ENCODE data around the gene CAV3.
"Not testable (repeated sequence)": the region's sequence is repeated elsewhere in the genome, so short reads cannot be mapped to it uniquely, and the experiment has no call there.

The CAV3 gene

GRCh38 chr3:8733332-8734094, at the start of gene CAV3:
Gene CAV3 (plus strand): TSS chr3:8733802. CDS start chr3:8733877, 75 bp downstream.
- no peak for DNase-seq

GRCh38 chr3:8684992-8685391, 48.6 kb upstream of the CAV3 start:
- DNase-seq = not testable (repeated sequence)

GRCh38 chr3:8691295-8691694, 42.3 kb upstream of the CAV3 start:
- DNase-seq = not testable (repeated sequence)

GRCh38 chr3:8702560-8702959, 31.0 kb upstream of the CAV3 start:
- no peak for DNase-seq

GRCh38 chr3:8705575-8705974, 28.0 kb upstream of the CAV3 start:
- DNase-seq = no peak

GRCh38 chr3:8709287-8709686, 24.3 kb upstream of the CAV3 start:
- no peak for DNase-seq

GRCh38 chr3:8709801-8710507, 23.6 kb upstream of the CAV3 start:
- DNase-seq = no peak

GRCh38 chr3:8712045-8712907, 21.3 kb upstream of the CAV3 start:
- no peak for DNase-seq

- no peak for DNase-seq
Observed at GRCh38 chr3:8712908-8713255, 20.7 kb upstream of the CAV3 start.

- DNase-seq = no peak
Observed at GRCh38 chr3:8713901-8714759, 19.5 kb upstream of the CAV3 start.

GRCh38 chr3:8715757-8716156, 17.8 kb upstream of the CAV3 start:
- not testable (repeated sequence) for DNase-seq

- DNase-seq = no peak
Observed at GRCh38 chr3:8722808-8723207, 10.8 kb upstream of the CAV3 start.

GRCh38 chr3:8723612-8724011, 10.0 kb upstream of the CAV3 start:
- no peak for DNase-seq

GRCh38 chr3:8724108-8724752, 9.4 kb upstream of the CAV3 start:
- DNase-seq = no peak

- DNase-seq = no peak
Observed at GRCh38 chr3:8727605-8728512, 5.7 kb upstream of the CAV3 start.

GRCh38 chr3:8729479-8729878, 4.1 kb upstream of the CAV3 start:
- DNase-seq = no peak

GRCh38 chr3:8730656-8731055, 2.9 kb upstream of the CAV3 start:
- no peak for DNase-seq

- DNase-seq = no peak
Observed at GRCh38 chr3:8732413-8732812, 1.2 kb upstream of the CAV3 start.

GRCh38 chr3:8734137-8734878, 706 bp downstream of the CAV3 start:
- no peak for DNase-seq

- no peak for DNase-seq
Observed at GRCh38 chr3:8734908-8735307, 1.3 kb downstream of the CAV3 start.

All from NCI-H187 (cell line).